Fibroblast of villous mesenchyme (primary cell): ENCODE measurements around the gene NCK2. TPM values are rescaled to one million over a fixed set of nuclear protein-coding genes. Genes with fewer than 3 reads are reported as not detected.

Experiments used
- DNase-seq: peaks from one replicate; pipeline ENCODE4 v3.0.0-alpha.2; 2010; ENCODE audit warnings: low read depth
- H3K4me3 ChIP-seq: 2 replicates; pipeline ENCODE4 v1.5.1; 2011; ENCODE audit warnings: low read depth, mild to moderate bottlenecking, low read length
- total RNA-seq: library from RNA; depleted of rRNA; stranded (reverse); fragments of >200 nt; gene quantifications from 2 replicates; pipeline ENCODE4 v1.2.3, GENCODE V29; 2012
- TF ChIP-seq, protein P1 (sequence below): IDR thresholded peaks from 2 replicates; pipeline ENCODE4 v1.5.1; 2012; ENCODE audit warnings: low read depth, mild to moderate bottlenecking, low read length; ENCODE audit not compliant: insufficient read depth

The NCK2 gene
- total RNA-seq, 1 donor = 22.5 TPM

DNA sequence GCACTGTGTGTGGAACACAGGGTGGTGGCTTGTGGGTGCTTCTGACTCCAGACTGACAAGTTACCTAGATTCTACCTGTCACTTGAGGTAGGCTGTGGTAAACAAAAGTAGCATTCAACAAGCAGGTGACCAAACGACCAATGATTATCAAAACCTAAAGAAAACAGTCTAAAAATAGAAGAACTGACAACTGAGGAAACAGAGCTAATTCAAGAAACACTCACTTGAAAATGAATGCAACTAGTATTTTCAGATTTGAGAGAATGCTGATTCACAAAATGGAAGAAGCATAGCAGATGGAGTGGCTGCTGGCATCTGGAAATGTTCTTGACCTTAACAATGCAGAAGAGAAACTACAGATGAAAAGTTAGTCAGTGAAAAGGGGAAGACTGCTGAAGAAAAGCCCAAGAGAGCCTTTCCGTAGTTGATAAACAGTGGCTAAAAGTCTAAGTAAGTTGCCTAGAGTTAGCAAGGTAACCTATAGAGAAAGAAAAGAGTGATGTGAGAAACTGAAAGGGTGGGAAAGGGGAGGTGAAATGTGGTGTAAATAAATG is 170.4 kb downstream of the NCK2 start:
- no peak overlapping the region for H3K4me3 ChIP-seq
- TF ChIP-seq, protein P1, sequence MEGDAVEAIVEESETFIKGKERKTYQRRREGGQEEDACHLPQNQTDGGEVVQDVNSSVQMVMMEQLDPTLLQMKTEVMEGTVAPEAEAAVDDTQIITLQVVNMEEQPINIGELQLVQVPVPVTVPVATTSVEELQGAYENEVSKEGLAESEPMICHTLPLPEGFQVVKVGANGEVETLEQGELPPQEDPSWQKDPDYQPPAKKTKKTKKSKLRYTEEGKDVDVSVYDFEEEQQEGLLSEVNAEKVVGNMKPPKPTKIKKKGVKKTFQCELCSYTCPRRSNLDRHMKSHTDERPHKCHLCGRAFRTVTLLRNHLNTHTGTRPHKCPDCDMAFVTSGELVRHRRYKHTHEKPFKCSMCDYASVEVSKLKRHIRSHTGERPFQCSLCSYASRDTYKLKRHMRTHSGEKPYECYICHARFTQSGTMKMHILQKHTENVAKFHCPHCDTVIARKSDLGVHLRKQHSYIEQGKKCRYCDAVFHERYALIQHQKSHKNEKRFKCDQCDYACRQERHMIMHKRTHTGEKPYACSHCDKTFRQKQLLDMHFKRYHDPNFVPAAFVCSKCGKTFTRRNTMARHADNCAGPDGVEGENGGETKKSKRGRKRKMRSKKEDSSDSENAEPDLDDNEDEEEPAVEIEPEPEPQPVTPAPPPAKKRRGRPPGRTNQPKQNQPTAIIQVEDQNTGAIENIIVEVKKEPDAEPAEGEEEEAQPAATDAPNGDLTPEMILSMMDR = no peak
- DNase-seq = no peak

DNA sequence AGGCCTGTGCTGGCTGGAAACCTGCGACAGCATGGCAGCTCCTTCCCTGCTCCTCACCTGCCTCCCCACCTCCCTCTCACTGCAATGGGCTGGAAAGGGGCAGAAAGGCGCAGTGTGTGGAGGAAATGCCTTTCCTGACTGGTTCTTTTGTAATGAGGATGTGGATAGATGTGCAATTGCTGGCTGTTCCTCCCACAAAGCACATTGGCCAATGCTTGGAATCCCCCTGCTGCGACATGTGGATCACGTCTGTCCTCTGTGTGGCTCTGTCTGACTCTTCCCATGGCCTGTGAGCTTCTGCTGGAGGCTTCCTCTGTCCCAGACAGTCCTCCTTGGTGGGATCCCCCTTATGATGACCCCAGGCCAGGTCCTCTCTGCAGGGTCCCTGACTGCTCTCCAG is 172.5 kb downstream of the NCK2 start:
- TF ChIP-seq, protein P1 = no peak
- no peak overlapping the region for H3K4me3 ChIP-seq
- no peak for DNase-seq

DNA sequence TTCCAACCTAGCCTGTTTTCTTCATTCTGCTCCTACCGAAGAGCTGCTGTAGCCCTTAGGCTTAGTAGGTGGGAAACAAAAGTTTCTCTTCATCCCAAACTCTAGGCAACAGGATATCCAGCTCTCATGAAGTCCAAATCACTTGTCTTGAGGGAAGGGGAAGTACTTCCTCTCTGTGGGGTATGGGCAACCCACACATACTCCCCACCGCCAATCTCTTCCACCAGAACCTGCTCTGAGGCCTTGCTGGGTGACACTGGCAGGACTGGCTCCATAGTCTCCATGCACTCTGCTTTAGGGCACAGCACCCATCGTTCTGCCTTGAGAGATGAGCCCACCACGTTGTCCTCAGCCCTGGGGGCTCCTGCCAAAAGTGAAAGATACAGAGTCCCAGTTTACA is 173.0 kb downstream of the NCK2 start:
- DNase-seq = no peak
- H3K4me3 ChIP-seq = no peak overlapping the region
- TF ChIP-seq, protein P1 = no peak

DNA sequence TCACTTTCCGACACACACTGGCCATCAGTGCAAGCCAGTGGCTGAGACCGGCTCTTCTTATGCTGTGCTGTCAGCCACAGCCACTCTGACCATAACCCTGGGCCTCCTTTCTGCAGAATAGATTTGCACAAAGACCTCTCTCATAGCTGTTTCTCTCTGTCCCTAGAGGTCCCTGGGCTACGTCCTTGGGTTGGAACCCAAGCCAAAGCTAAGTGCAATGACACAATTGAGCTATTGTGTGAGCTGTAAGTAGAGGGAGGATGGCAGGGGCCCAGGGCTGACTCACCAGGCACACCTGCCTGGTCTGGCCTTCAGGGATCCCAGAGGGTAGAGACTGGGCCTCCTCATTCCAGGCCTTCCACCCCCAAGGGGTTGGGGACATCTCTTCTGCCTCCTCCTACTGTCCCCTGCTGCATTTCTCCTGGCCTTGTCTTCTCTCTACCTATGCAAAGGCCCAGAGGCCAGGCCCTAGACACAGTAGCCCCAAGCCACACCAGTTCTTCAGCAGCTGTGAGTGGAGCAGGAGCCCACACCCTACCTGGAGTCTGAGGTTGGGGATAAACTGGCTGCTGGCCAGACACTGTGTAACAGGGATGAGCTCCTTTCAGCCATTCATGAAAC is 174.6 kb downstream of the NCK2 start:
- no peak overlapping the region for H3K4me3 ChIP-seq
- DNase-seq = no peak
- TF ChIP-seq, protein P1 = no peak

DNA sequence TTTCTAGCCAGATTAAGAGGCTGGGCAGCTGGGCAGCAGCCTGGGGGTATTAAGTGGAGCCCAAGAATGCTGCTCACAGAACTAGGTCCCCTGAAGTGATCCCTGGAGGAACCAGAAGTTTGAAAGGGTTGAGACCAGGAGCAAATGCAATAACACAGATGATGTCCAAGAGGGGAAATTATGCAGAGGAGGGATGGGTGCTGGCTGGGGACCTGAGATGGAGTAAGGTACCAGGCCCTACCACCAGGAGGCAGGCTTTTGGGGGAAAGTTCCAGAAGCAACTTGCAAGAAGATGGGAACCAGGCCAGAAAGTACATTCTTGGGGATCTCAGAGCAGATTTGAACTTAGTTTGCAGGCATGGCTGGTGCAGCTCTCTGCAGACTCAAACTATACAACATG is 175.1 kb downstream of the NCK2 start:
- H3K4me3 ChIP-seq = no peak overlapping the region
- peak; percentile 47 for DNase-seq
- TF ChIP-seq, protein P1 = peak; percentile 58

DNA sequence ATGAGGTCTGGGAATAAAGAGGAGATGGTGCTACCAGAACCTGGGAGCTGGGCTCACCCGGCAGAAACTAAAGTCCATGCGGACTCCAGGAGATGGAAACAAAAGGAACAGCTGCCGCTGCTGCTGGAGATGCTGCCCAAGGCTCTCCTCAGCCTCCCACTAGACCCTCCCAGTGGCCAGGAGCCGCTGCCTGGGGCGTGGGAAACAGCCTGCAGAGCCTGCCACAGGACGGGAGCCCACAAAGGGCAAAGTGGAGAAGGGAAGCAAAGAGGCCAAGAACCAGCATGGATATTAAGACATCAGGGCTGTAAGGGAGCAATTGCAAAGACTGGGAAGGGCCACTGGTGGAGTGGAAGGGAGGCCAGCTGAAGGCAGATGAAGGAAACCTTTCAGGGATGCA is 179.6 kb downstream of the NCK2 start:
- TF ChIP-seq, protein P1 = no peak
- no peak for DNase-seq
- no peak overlapping the region for H3K4me3 ChIP-seq

DNA sequence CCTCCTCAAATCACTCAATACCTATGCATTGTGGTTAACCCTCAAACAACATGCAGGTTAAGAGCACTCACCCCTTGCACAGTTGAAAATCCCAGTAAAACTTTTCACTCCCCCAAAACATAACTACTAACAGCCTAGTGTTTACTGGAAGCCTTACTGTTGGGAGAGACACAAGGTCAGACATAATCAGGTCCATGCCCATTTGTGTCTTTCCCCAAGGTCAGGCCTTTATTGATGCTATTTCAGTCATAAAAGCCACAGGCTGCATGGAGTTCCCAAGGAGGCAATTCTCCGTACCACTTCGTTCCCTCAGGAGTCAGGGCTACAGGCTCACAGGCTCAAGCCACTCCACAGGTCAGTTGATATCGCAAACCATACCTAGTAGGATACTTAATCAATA is 180.2 kb downstream of the NCK2 start:
- no peak for DNase-seq
- TF ChIP-seq, protein P1 = no peak
- H3K4me3 ChIP-seq = no peak overlapping the region
